Stimulated activated CD4-positive, alpha-beta T cell treated with anti-CD3 and anti-CD28 coated beads, Interleukin-12 subunit alpha, Interleukin-12 subunit beta, amount 100 ng/mL, for 4 hours (primary cell): Measurements from ENCODE around the gene THAP3.
A peak's percentile ranks its signal among the peaks of the same experiment; 100 is the strongest.
"Not testable (repeated sequence)": the region's sequence is repeated elsewhere in the genome, so short reads cannot be mapped to it uniquely, and the experiment has no call there.

Experiments used
- DNase-seq: peaks from one replicate; pipeline ENCODE4 v3.0.0-alpha.2; 2020

The THAP3 gene

GRCh38 chr1:6591644-6592043, 33.0 kb upstream of the THAP3 start:
- no peak for DNase-seq

GRCh38 chr1:6592441-6592840, 32.2 kb upstream of the THAP3 start:
- DNase-seq: no peak

- DNase-seq: no peak
Measured at GRCh38 chr1:6592865-6593593, 31.6 kb upstream of the THAP3 start.

GRCh38 chr1:6593810-6594209, 30.9 kb upstream of the THAP3 start:
- no peak for DNase-seq

GRCh38 chr1:6594977-6595740, 29.5 kb upstream of the THAP3 start:
- no peak for DNase-seq

- no peak for DNase-seq
Measured at GRCh38 chr1:6596351-6596750, 28.3 kb upstream of the THAP3 start.

GRCh38 chr1:6596886-6597776, 27.5 kb upstream of the THAP3 start:
- no peak for DNase-seq

GRCh38 chr1:6597777-6598131, 26.9 kb upstream of the THAP3 start:
- DNase-seq: no peak

GRCh38 chr1:6599141-6599975, 25.3 kb upstream of the THAP3 start:
- DNase-seq: peak; percentile 56

- DNase-seq: not testable (repeated sequence)
Measured at GRCh38 chr1:6599991-6600390, 24.7 kb upstream of the THAP3 start.

GRCh38 chr1:6600410-6601048, 24.1 kb upstream of the THAP3 start:
- DNase-seq: no peak

- DNase-seq: peak; percentile 74
Measured at GRCh38 chr1:6601049-6601922, 23.4 kb upstream of the THAP3 start.

- DNase-seq: no peak
Measured at GRCh38 chr1:6601923-6602668, 22.6 kb upstream of the THAP3 start.

GRCh38 chr1:6602669-6603237, 21.9 kb upstream of the THAP3 start, which contains the start of gene KLHL21:
TSS of gene KLHL21 (minus strand) at chr1:6602869. CDS start at chr1:6602817, 52 bp downstream.
- peak; percentile 84 for DNase-seq

- DNase-seq: peak; percentile 46
Measured at GRCh38 chr1:6603238-6603914, 21.3 kb upstream of the THAP3 start.

GRCh38 chr1:6603915-6604558, 20.6 kb upstream of the THAP3 start:
- DNase-seq: no peak

GRCh38 chr1:6612641-6613360, 11.9 kb upstream of the THAP3 start:
- no peak for DNase-seq
